Gastroesophageal sphincter (tissue), 3 donors: Measurements from ENCODE around the gene BTBD6.

Experiments used
- EP300 ChIP-seq: sonication (generic); formaldehyde crosslinking; IDR thresholded peaks from one replicate; pipeline ENCODE4 v1.6.1; 2017; ENCODE audit warnings: antibody characterized with exemption, mild to moderate bottlenecking
- TF ChIP-seq, protein P1 (sequence below), 4 experiments: fragments of 200-600 bp in 2 of 4; fragments of 450-650 bp in 2 of 4; sonication (generic) in 1 of 4; IDR thresholded peaks; one replicate each; pipeline ENCODE4 v1.5.1; 2017 to 2019; ENCODE audit warnings: antibody characterized with exemption in 4 of 4, mild to moderate bottlenecking in 2 of 4, moderate library complexity in 2 of 4

DNA sequence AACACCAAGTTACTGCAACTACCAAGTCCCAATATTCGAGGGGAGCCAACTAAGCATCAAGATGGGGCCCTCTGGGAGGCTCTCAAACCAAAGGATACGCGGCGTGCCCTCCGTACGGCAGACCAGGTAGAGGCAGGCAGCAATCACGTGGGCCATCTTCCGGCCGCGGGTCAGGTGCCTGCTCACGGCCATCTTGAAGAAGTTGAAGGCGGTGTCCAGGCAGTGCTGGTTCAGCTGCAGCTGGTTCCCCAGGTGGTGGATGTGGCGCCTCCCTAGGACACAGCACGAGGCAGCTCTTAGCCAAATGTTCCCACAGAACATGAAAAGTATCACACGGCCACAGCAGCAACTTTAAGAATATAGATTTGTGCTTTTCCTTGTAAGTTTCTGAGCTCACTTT, 24.3 kb downstream of the BTBD6 start:
- TF ChIP-seq, protein P1, sequence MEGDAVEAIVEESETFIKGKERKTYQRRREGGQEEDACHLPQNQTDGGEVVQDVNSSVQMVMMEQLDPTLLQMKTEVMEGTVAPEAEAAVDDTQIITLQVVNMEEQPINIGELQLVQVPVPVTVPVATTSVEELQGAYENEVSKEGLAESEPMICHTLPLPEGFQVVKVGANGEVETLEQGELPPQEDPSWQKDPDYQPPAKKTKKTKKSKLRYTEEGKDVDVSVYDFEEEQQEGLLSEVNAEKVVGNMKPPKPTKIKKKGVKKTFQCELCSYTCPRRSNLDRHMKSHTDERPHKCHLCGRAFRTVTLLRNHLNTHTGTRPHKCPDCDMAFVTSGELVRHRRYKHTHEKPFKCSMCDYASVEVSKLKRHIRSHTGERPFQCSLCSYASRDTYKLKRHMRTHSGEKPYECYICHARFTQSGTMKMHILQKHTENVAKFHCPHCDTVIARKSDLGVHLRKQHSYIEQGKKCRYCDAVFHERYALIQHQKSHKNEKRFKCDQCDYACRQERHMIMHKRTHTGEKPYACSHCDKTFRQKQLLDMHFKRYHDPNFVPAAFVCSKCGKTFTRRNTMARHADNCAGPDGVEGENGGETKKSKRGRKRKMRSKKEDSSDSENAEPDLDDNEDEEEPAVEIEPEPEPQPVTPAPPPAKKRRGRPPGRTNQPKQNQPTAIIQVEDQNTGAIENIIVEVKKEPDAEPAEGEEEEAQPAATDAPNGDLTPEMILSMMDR (IDR thresholded peaks at IDR 0.05), result no peak
- no peak for TF ChIP-seq EP300
